Nucleus accumbens (tissue), 56 donors: ENCODE results near the gene HELZ.

Experiments
- DNase-seq, 56 donors: peaks; one replicate each; lab custom pipeline; 2025; lab: John Stamatoyannopoulos, UW

Gene HELZ

GRCh38 chr17:67241719-67242341, 3.2 kb downstream of the HELZ start:
- no peak for DNase-seq

GRCh38 chr17:67239597-67239996, 5.4 kb downstream of the HELZ start:
- DNase-seq = no peak

- DNase-seq = no peak
These were observed 6.0 kb downstream of the HELZ start for GRCh38 chr17:67238991-67239390.

GRCh38 chr17:67232441-67232840, 12.6 kb downstream of the HELZ start:
- no peak for DNase-seq

- no peak for DNase-seq
These were observed 15.7 kb downstream of the HELZ start for GRCh38 chr17:67229109-67229955.

GRCh38 chr17:67227488-67227887, 17.5 kb downstream of the HELZ start:
- no peak for DNase-seq

- DNase-seq = no peak
These were observed 19.7 kb downstream of the HELZ start for GRCh38 chr17:67225316-67225715.

- DNase-seq = no peak
These were observed 20.3 kb downstream of the HELZ start for GRCh38 chr17:67224736-67225135.

- peak in 1 of 56 donors; percentile 8 for DNase-seq
These were observed 21.1 kb downstream of the HELZ start for GRCh38 chr17:67223924-67224323.

GRCh38 chr17:67221062-67221998, 23.7 kb downstream of the HELZ start:
- DNase-seq = peak in 9 of 56 donors; percentile 4 to 33 (median 18)

GRCh38 chr17:67218385-67218950, 26.5 kb downstream of the HELZ start:
- DNase-seq = peak in 6 of 56 donors; percentile 4 to 57 (median 15)

- no peak for DNase-seq
These were observed 27.6 kb downstream of the HELZ start for GRCh38 chr17:67217446-67217845.

GRCh38 chr17:67216578-67217320, 28.2 kb downstream of the HELZ start:
- no peak for DNase-seq

GRCh38 chr17:67215991-67216421, 29.0 kb downstream of the HELZ start:
- peak in 29 of 56 donors; percentile 2 to 79 (median 44) for DNase-seq

GRCh38 chr17:67212714-67213417, 32.1 kb downstream of the HELZ start:
- DNase-seq = no peak

GRCh38 chr17:67212231-67212630, 32.8 kb downstream of the HELZ start:
- no peak for DNase-seq

GRCh38 chr17:67211742-67212141, 33.3 kb downstream of the HELZ start:
- DNase-seq = no peak

- DNase-seq = no peak
These were observed 34.1 kb downstream of the HELZ start for GRCh38 chr17:67210915-67211314.

GRCh38 chr17:67208232-67208631, 36.8 kb downstream of the HELZ start:
- DNase-seq = no peak
